Small intestine (tissue), 7 donors: ENCODE data around the gene RAB39B. TPM values are rescaled to one million over a fixed set of nuclear protein-coding genes. Genes with fewer than 3 reads are reported as not detected.
"Not testable (repeated sequence)": the region's sequence is repeated elsewhere in the genome, so short reads cannot be mapped to it uniquely, and the experiment has no call there.

ENCODE experiments used
- DNase-seq, 2 donors: peaks; one replicate each; pipeline versions ENCODE4 v3.0.0 to v3.0.0-alpha.2; 2013
- FAIRE-seq: peaks from 2 replicates; lab custom pipeline; 2012; peaks lifted over from hg19 to GRCh38; lab: Jason Lieb, UNC
- H3K27ac ChIP-seq, 3 donors: one replicate each; pipeline ENCODE4 v1.5.1; 2013; ENCODE audit warnings: low read length in 2 of 3, mild to moderate bottlenecking in 2 of 3, control low read depth in 1 of 3, inconsistent platforms in 1 of 3, low read depth in 1 of 3, moderate library complexity in 1 of 3
- H3K27me3 ChIP-seq, 3 donors: one replicate each; pipeline ENCODE4 v1.6.1; 2013; ENCODE audit warnings: low read length in 3 of 3, inconsistent platforms in 1 of 3; ENCODE audit not compliant: control insufficient read depth in 3 of 3, insufficient read depth in 3 of 3
- H3K36me3 ChIP-seq, 3 donors: one replicate each; pipeline ENCODE4 v1.6.1; 2013; ENCODE audit warnings: low read length in 3 of 3, inconsistent platforms in 1 of 3, low read depth in 1 of 3, mild to moderate bottlenecking in 1 of 3, moderate library complexity in 1 of 3; ENCODE audit not compliant: control insufficient read depth in 3 of 3, insufficient read depth in 2 of 3
- H3K4me1 ChIP-seq, 3 donors: one replicate each; pipeline ENCODE4 v1.6.1; 2013; ENCODE audit warnings: low read length in 2 of 3, inconsistent platforms in 1 of 3, low read depth in 1 of 3, mild to moderate bottlenecking in 1 of 3, moderate library complexity in 1 of 3; ENCODE audit not compliant: control insufficient read depth in 3 of 3, insufficient read depth in 2 of 3
- H3K4me3 ChIP-seq, 3 donors: one replicate each; pipeline ENCODE4 v1.5.1; 2013; ENCODE audit warnings: low read length in 3 of 3, control low read depth in 1 of 3, inconsistent platforms in 1 of 3, low read depth in 1 of 3, mild to moderate bottlenecking in 1 of 3, moderate library complexity in 1 of 3
- H3K9me3 ChIP-seq, 2 donors: one replicate each; pipeline ENCODE4 v1.6.1; 2013; ENCODE audit warnings: low read depth in 1 of 2, low read length in 1 of 2; ENCODE audit not compliant: control insufficient read depth in 2 of 2, insufficient read depth in 1 of 2
- WGBS, 3 donors: extraction: QIAGEN DNeasy Blood & Tissue Kit; methylation state at CpG; one replicate each; pipeline ENCODE4 v1.1.7; 2013; 5-methylcytosine and 5-hydroxymethylcytosine counted together
- polyA plus RNA-seq, 4 donors: library from polyadenylated mRNA; stranded (reverse) in 3 of 4; unstranded in 1 of 4; fragments of 200-250 nt in 3 of 4; fragments of 120-200 nt in 1 of 4; gene quantifications; one replicate each; pipeline versions ENCODE4 v1.2.1 to v1.2.3, GENCODE V29; 2013
- donor health status: healthy with polysubstance abuse.
- donor health status: control.
- donor health status: control.
- donor health status: Bipolar disorder and iron deficiency.
- donor health status: healthy.

The RAB39B gene
- polyA plus RNA-seq, 4 donors: 0.27 to 0.91 (median 0.50) TPM; not detected in 1

DNA sequence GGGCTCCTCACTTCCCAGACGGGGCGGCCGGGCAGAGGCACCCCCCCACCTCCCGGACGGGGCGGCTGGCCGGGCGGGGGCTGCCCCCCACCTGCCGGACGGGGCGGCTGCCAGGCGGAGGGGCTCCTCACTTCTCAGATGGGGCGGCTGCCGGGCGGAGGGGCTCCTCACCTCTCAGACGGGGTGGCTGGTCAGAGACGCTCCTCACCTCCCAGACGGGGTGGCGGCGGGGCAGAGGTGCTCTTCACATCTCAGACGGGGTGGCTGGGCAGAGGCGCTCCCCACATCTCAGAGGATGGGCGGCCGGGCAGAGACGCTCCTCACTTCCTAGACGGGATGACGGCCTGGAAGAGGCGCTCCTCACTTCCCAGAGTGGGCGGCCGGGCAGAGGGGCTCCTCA is 40.5 kb downstream of the RAB39B start:
- peaks cover 0 to 12% (median 3%) of the 10 kb centered on the region in 3 donors for H3K36me3 ChIP-seq
- H3K9me3 ChIP-seq, DNase-seq, H3K4me1 ChIP-seq, FAIRE-seq, H3K4me3 ChIP-seq, H3K27ac ChIP-seq, H3K27me3 ChIP-seq: not testable (repeated sequence)
- 93 to 98% (median 98%) methylated on average over 7 to 30 of the region's 30 CpGs for WGBS, 3 donors

GRCh38 chrX:155221351-155221750 is 42.9 kb downstream of the RAB39B start:
- H3K9me3 ChIP-seq: peaks cover 0 to 1% of the 10 kb centered on the region in 2 donors
- FAIRE-seq (no peak), DNase-seq (no peak)
- 94 to 99% (median 99%) methylated on average over 4 of the region's 4 CpGs for WGBS, 3 donors
- H3K4me1 ChIP-seq: peaks cover 0 to 3% (median 0%) of the 10 kb centered on the region in 3 donors
- no peaks in the 10 kb centered on the region for H3K27me3 ChIP-seq
- H3K27ac ChIP-seq: no peak overlapping the region
- H3K36me3 ChIP-seq: peaks cover 0 to 12% (median 3%) of the 10 kb centered on the region in 3 donors
- no peak overlapping the region for H3K4me3 ChIP-seq

DNA sequence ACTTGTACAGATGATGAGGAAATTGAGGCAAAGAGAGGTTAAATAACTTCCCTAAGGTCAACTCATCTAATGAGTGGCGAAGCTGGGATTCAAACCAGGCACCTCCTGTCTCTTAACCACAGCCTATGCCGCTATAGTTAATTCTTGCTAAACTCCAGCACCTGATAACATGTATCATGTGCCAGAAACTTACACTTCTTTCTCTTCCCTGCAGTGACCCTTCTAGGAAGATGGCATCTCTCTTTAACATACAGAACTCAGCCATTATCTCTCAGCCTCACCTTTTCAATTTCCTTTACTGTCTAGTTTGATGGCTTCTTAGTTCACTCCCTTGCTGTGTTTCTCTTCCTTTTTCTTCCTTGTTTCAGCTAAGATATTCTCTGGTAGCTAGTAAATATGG is 45.5 kb downstream of the RAB39B start:
- H3K27me3 ChIP-seq: no peaks in the 10 kb centered on the region
- H3K9me3 ChIP-seq: peaks cover 0 to 1% of the 10 kb centered on the region in 2 donors
- H3K4me3 ChIP-seq: no peak overlapping the region
- DNase-seq (no peak), FAIRE-seq (no peak)
- 79 to 89% (median 85%) methylated on average over 2 of the region's 2 CpGs for WGBS, 3 donors
- H3K4me1 ChIP-seq: peaks cover 0 to 3% (median 0%) of the 10 kb centered on the region in 3 donors
- no peak overlapping the region for H3K27ac ChIP-seq
- peaks cover 0 to 8% (median 3%) of the 10 kb centered on the region in 3 donors for H3K36me3 ChIP-seq

DNA sequence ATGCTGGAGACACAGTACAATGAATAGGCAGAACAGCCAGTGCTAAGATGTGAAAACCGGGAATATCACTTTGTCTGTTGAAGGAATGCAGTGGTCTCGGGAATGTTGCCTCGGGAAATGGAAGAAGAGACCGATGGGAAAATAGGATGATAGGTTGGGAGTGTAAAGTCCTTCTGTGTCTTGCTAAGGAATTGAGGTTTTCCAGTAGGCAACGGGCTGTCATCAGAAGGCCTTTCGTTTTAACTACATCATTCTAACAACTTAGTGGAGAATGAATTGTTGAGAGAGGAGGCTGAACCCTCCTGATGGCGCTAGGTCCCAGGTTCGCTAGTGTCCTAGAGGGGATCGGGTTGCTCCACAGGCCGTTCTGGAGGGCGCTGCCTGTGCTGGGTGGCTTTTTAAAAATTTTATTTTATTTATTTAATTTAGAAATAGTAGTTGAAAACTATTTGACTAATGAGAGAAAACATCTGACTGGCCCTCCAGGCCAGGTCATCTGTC is 47.3 kb downstream of the RAB39B start:
- Histone ChIP-seq H3K4me1 (peaks cover 0 to 3% (median 0%) of the 10 kb centered on the region in 3 donors), H3K9me3 (peaks cover 0 to 1% of the 10 kb centered on the region in 2 donors), H3K27me3 (no peaks in the 10 kb centered on the region), H3K36me3 (peaks cover 0 to 5% (median 3%) of the 10 kb centered on the region in 3 donors), H3K27ac (peak overlapping the region in 1 of 3 donors; percentile 90), H3K4me3 (peak overlapping the region; percentile 56 to 82 (median 66))
- FAIRE-seq: no peak
- WGBS, 3 donors: 6 to 34% (median 14%) methylated on average over 11 of the region's 11 CpGs
- DNase-seq: peak in 1 of 2 donors; percentile 0

GRCh38 chrX:155216179-155216939 is 47.9 kb downstream of the RAB39B start, which contains the start of gene VBP1:
TSS of gene VBP1 (plus strand) at chrX:155216460. CDS start at chrX:155216483, 23 bp downstream.
- H3K4me3 ChIP-seq: peak within 1 kb of the TSS; percentile 56 to 82 (median 66)

DNA sequence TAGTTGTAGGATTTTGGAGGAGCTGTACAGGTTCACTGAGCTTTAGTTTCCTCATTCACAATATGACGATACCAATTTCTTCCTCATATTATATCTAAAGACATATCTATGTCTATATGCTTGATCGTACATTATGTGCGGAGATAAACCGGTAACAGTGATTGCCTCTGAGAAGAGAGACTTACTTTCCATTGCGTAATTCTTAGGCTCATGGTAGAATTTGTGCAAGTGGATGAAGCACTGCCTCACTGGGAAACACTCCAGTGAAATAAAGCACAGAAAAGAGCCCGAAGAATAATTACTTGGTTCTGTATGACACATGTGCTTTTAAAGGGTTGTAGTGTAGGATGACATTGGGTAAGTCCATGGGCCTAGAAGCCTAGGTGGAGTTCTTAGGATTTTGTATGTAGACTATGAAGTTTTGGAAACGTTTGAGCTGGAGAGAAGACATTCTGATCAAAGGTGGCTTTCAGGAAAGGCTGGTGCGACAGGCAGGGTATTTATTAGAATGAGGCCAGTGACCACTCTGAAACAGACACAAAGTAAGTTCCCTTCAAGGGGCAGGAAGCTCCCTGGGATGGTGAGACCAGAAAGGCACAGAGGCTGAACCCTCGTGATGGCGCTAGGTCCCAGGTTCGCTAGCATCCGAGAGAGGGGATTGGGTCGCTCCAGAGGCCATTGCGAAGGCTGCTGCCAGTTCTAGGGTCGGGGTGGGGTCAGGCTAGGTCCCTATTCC is 48.7 kb downstream of the RAB39B start:
- Histone ChIP-seq H3K9me3 (no peaks in the 10 kb centered on the region), H3K36me3 (no peaks in the 10 kb centered on the region), H3K27me3 (no peaks in the 10 kb centered on the region), H3K4me1 (peaks cover 0 to 3% (median 0%) of the 10 kb centered on the region in 3 donors), H3K4me3 (peak overlapping the region in 2 of 3 donors; percentile 66 to 82), H3K27ac (peak overlapping the region in 2 of 3 donors; percentile 76 to 95)
- WGBS, 3 donors: 38 to 58% (median 41%) methylated on average over 15 of the region's 15 CpGs
- DNase-seq: no peak
- FAIRE-seq: no peak

More at GRCh38 chrX:155216179-155216939, 47.9 kb downstream of the RAB39B start, which contains the start of gene VBP1:
- DNase-seq (peak; percentile 91 to 94), FAIRE-seq (no peak)
- H3K4me1 ChIP-seq: peaks cover 0 to 3% (median 0%) of the 10 kb centered on the region in 3 donors
- 1 to 38% (median 21%) methylated on average over 42 to 53 of the region's 53 CpGs for WGBS, 3 donors
- H3K9me3 ChIP-seq: peaks cover 0 to 1% of the 10 kb centered on the region in 2 donors
- H3K27ac ChIP-seq: peak within 1 kb of the TSS; percentile 52 to 95 (median 83)
- peaks cover 0 to 5% (median 3%) of the 10 kb centered on the region in 3 donors for H3K36me3 ChIP-seq
- H3K27me3 ChIP-seq: no peaks in the 10 kb centered on the region

GRCh38 chrX:155213731-155214130 is 50.6 kb downstream of the RAB39B start:
- 72 to 93% (median 88%) methylated on average over 4 of the region's 4 CpGs for WGBS, 3 donors
- FAIRE-seq: no peak
- no peak for DNase-seq

GRCh38 chrX:155211208-155211607 is 53.1 kb downstream of the RAB39B start:
- no peak for FAIRE-seq
- WGBS, 3 donors: 64 to 87% (median 83%) methylated on average over 3 of the region's 3 CpGs
- no peaks in the 10 kb centered on the region for H3K9me3 ChIP-seq
- no peak overlapping the region for H3K27ac ChIP-seq
- H3K4me3 ChIP-seq: no peak overlapping the region
- no peak for DNase-seq
- H3K4me1 ChIP-seq: no peaks in the 10 kb centered on the region
- H3K27me3 ChIP-seq: no peaks in the 10 kb centered on the region
- H3K36me3 ChIP-seq: no peaks in the 10 kb centered on the region

More at GRCh38 chrX:155213731-155214130, 50.6 kb downstream of the RAB39B start:
- H3K27ac ChIP-seq: no peak overlapping the region
- H3K27me3 ChIP-seq: no peaks in the 10 kb centered on the region
- no peaks in the 10 kb centered on the region for H3K36me3 ChIP-seq
- no peaks in the 10 kb centered on the region for H3K9me3 ChIP-seq
- peaks cover 0 to 3% (median 0%) of the 10 kb centered on the region in 3 donors for H3K4me1 ChIP-seq
- H3K4me3 ChIP-seq: no peak overlapping the region
